PFSK-1 (cell line): ENCODE results near the gene IQGAP1.

ENCODE experiments used
- FOXP2 ChIP-seq: optimal IDR thresholded peaks from 2 replicates; pipeline ENCODE3; 2011; ENCODE audit warnings: borderline replicate concordance, control low read depth, inconsistent platforms; ENCODE audit not compliant: insufficient read depth; ENCODE audit errors: extremely low read length, extremely low read depth
- POLR2AphosphoS5 ChIP-seq: IDR thresholded peaks from 2 replicates; pipeline ENCODE4 v1.6.1; 2012; ENCODE audit warnings: low read depth, mild to moderate bottlenecking, control low read depth, low read length, moderate library complexity
- REST ChIP-seq, 2 experiments: IDR thresholded peaks; 2 replicates each; pipeline versions ENCODE4 v1.6.1 to v1.8.0; 2011 to 2012; ENCODE audit warnings: low read depth in 2 of 2, low read length in 2 of 2, control low read depth in 1 of 2, inconsistent platforms in 1 of 2, mild to moderate bottlenecking in 1 of 2, moderate library complexity in 1 of 2; ENCODE audit not compliant: insufficient read depth in 1 of 2
- SIN3A ChIP-seq: IDR thresholded peaks from 2 replicates; pipeline ENCODE4 v1.6.1; 2012; ENCODE audit warnings: mild to moderate bottlenecking, low read length, moderate library complexity, borderline replicate concordance; ENCODE audit not compliant: insufficient read depth
- TAF1 ChIP-seq: IDR thresholded peaks from 2 replicates; pipeline ENCODE4 v1.6.1; 2012; ENCODE audit warnings: low read length, control low read depth, borderline replicate concordance; ENCODE audit not compliant: insufficient read depth

IQGAP1 gene

GRCh38 chr15:90496791-90497190 lies 108.7 kb downstream of the IQGAP1 start:
- TF ChIP-seq POLR2AphosphoS5: no peak
- TF ChIP-seq REST (IDR thresholded peaks at IDR 0.05; ENCODE audit: insufficient read depth in 1 of 2, low read depth in 2 of 2, low read length in 2 of 2): no peak
- TF ChIP-seq TAF1: no peak
- TF ChIP-seq FOXP2: no peak
- no peak for TF ChIP-seq SIN3A

GRCh38 chr15:90497376-90497775 lies 109.3 kb downstream of the IQGAP1 start:
- TF ChIP-seq TAF1 (no peak), POLR2AphosphoS5 (no peak), FOXP2 (no peak), REST (IDR thresholded peaks at IDR 0.05; ENCODE audit: insufficient read depth in 1 of 2, low read depth in 2 of 2, low read length in 2 of 2) (no peak), SIN3A (no peak)

GRCh38 chr15:90497912-90498311 lies 109.9 kb downstream of the IQGAP1 start:
- no peak for TF ChIP-seq POLR2AphosphoS5

GRCh38 chr15:90500171-90500570 lies 112.1 kb downstream of the IQGAP1 start:
- TF ChIP-seq FOXP2 (no peak), TAF1 (no peak), POLR2AphosphoS5 (no peak)

- TF ChIP-seq POLR2AphosphoS5 (no peak), REST (IDR thresholded peaks at IDR 0.05; ENCODE audit: insufficient read depth in 1 of 2, low read depth in 2 of 2, low read length in 2 of 2) (no peak), SIN3A (no peak), FOXP2 (no peak), TAF1 (no peak)
Measured at GRCh38 chr15:90501898-90502297, 113.9 kb downstream of the IQGAP1 start.

- TF ChIP-seq REST (IDR thresholded peaks at IDR 0.05; ENCODE audit: insufficient read depth in 1 of 2, low read depth in 2 of 2, low read length in 2 of 2) (no peak), FOXP2 (no peak)
Measured at GRCh38 chr15:90512276-90512675, 124.2 kb downstream of the IQGAP1 start.
